ENCODE results near the gene SPNS2.

Gene SPNS2, protein sequence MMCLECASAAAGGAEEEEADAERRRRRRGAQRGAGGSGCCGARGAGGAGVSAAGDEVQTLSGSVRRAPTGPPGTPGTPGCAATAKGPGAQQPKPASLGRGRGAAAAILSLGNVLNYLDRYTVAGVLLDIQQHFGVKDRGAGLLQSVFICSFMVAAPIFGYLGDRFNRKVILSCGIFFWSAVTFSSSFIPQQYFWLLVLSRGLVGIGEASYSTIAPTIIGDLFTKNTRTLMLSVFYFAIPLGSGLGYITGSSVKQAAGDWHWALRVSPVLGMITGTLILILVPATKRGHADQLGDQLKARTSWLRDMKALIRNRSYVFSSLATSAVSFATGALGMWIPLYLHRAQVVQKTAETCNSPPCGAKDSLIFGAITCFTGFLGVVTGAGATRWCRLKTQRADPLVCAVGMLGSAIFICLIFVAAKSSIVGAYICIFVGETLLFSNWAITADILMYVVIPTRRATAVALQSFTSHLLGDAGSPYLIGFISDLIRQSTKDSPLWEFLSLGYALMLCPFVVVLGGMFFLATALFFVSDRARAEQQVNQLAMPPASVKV

DNA sequence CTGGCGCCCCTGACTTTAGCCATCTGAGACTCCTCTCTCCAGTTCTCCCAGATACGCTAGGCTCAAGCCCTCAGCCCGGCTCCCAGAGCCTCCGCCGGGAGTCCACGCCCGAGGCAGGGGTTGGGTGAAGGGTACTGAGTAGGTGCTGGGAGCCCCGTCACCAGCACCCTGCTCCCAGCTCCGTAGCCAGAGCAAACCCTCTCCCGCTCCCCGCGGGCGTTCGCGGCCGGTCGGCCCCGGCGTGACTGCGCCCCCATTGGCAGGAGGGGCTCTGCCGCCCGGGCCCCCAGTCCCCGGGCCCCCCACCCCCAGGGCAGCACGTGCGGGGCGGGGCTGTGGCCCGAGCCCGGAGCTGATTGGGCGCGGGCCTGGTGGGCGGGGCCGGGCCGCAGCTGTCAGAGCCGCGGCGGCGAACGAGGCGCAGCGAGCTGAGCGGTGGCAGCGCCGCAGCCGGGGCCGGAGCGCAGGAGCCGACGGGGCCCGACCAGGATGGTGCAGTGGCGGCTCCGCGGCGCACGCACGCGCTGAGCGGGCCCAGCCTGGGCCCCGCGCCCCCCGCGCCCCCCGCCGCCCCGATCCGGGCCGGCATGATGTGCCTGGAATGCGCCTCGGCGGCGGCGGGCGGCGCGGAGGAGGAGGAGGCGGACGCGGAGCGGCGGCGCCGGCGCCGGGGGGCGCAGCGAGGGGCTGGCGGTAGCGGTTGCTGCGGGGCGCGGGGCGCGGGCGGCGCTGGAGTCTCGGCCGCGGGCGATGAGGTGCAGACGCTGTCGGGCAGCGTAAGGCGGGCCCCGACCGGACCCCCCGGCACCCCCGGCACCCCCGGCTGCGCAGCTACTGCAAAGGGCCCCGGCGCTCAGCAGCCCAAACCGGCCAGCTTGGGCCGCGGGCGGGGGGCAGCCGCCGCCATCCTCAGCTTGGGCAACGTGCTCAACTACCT, at the start of gene SPNS2:
Gene SPNS2 (plus strand): TSS at position 421 of the 937 bp plus-strand sequence. CDS start 167 bp downstream, at position 588.
- FAIRE-seq = no peak
- DNase-seq (ENCODE audit: insufficient read length, low spot score) = peak; percentile 97
- TF ChIP-seq, protein P1, sequence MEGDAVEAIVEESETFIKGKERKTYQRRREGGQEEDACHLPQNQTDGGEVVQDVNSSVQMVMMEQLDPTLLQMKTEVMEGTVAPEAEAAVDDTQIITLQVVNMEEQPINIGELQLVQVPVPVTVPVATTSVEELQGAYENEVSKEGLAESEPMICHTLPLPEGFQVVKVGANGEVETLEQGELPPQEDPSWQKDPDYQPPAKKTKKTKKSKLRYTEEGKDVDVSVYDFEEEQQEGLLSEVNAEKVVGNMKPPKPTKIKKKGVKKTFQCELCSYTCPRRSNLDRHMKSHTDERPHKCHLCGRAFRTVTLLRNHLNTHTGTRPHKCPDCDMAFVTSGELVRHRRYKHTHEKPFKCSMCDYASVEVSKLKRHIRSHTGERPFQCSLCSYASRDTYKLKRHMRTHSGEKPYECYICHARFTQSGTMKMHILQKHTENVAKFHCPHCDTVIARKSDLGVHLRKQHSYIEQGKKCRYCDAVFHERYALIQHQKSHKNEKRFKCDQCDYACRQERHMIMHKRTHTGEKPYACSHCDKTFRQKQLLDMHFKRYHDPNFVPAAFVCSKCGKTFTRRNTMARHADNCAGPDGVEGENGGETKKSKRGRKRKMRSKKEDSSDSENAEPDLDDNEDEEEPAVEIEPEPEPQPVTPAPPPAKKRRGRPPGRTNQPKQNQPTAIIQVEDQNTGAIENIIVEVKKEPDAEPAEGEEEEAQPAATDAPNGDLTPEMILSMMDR (IDR thresholded peaks at IDR 0.05; ENCODE audit: insufficient read depth, missing control alignments) = no peak

DNA sequence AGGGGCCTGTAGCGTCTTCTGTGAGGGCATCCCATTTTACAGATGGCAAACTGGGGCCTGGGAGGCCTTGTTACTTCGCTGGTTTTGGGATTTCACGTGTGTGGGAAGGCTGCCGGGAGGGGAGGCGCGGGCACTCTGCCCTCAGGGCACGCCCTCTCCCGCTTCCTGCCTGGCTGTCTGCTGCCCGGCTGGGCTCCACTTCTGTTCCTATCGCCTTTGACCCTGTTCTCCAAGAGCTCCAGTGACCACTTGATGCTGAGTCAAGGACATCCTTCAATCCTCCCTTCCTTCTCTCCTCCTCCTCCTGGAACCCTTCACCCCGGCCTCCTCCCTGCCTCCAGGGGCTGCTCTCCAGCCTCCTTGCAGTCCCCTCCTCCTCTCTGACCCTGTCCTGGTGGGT, 48.9 kb upstream of the SPNS2 start:
- TF ChIP-seq, protein P1 (IDR thresholded peaks at IDR 0.05; ENCODE audit: insufficient read depth, missing control alignments) = no peak
- FAIRE-seq (no peak), DNase-seq (ENCODE audit: insufficient read length, low spot score) (no peak)

DNA sequence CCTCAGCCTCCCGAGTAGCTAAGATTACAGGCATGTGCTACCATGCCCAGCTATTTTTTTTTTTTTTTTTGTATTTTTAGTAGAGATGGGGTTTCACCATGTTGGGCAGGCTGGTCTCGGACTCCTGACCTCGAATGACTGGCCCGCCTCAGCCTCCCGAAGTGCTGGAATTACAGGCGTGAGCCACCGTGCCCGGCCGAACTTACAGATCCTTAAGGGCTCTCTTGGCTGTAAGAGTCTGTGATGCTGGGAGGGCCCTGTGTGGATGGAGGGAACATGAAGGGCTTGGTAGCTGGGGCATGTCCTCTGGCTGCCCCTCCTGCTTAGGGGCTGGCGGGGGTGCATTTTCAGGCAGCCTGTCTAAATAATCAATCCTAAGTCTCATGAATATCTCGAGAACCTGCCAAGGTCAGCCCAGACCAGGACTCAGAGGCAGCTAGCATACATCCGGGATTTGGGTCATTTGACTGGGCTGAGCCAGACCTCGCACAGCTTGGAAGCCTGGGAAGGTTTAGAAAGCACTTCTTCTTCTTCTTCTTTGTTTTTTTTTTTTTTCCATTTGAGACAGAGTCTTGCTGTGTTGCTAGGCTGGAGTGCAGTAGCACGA, 47.9 kb upstream of the SPNS2 start:
- FAIRE-seq = no peak
- TF ChIP-seq, protein P1 (IDR thresholded peaks at IDR 0.05; ENCODE audit: insufficient read depth, missing control alignments) = no peak
- no peak for DNase-seq (ENCODE audit: insufficient read length, low spot score)

DNA sequence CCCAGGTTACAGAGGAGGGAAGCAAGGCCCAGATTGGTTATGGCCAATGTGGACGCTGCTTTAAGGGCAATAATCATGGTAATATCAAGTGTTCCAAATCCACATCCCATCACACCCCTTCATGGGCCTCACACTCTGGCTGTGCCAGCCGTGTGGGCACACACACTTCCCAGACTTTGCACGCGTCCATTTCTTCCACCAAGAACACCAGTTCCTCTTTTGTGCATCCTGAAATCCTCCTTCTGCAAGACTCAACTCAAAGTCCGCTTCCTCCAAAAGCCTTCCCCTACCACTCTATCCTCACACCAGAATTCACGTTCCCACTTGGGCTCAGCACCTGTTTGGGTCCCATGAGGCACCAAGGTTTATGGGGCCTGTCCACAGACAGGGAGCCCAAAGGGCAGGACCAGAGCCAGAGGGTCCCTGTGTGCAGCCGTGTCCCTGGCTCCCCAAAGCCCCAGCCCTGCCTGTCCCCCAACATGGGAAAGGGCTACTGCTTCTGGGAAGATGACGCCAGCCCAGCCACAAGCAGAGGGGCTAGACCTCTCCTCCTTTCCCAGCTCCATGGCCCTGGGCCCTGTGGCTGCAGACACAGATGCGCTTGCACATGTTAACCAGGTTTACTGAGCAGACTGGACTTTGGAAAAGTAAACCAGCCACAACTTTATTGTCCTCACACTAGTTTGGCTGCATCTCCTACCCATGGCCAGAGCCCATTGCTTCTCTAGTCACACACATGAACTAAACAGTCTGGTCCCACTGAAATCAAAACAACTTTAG, 44.7 kb upstream of the SPNS2 start:
- no peak for DNase-seq (ENCODE audit: insufficient read length, low spot score)
- no peak for FAIRE-seq
- TF ChIP-seq, protein P1 (IDR thresholded peaks at IDR 0.05; ENCODE audit: insufficient read depth, missing control alignments) = no peak

DNA sequence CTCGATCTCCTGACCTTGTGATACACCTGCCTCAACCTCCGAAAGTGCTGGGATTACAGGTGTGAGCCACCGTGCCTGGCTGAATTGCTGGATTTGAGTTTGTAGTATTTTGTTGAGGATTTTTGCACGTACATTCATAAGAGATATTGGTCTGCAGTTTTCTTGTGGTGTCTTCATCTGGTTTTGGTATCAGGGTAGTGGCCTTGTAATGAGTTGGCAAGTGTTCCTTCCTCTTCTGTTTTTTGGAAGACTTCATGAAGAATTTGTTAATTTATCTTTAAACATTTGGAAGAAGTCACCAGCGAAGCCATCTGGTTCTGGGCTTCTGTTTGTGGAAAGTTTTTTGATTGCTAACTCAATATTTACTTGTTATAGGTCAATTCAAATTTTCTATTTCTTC, 38.0 kb upstream of the SPNS2 start:
- no peak for DNase-seq (ENCODE audit: insufficient read length, low spot score)
- TF ChIP-seq, protein P1 (IDR thresholded peaks at IDR 0.05; ENCODE audit: insufficient read depth, missing control alignments) = no peak
- no peak for FAIRE-seq

DNA sequence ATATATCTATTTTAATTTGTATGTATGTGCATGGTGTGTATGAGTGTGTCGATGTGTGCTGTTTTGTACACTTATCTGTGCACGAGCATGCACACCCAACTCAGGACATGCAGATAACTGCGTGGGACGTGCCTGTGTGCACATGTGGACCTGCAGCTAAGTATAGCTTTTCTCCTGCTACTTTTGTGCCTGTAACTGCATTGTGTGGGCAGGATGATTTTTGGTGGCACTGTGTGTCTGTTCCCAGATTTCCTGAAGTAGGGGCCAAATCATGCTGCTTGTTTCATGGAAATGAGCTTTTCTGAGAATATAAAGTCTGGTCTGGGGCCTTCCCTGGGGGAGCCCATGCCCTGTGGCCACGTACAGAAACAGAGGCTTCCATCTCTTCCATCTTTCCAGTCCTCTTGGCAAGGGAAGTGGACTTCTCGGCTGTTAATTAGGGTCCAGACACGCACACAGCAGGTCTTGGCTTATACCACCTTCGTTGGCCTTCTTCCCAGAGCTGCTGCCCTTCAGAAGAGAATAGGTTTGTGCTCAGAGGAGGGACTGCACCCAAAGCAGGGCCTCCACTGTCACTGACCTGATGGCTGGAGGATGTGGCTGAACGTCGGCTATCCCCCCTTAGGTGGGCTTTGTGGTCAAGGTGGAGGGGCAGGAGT, 34.7 kb upstream of the SPNS2 start:
- TF ChIP-seq, protein P1 (IDR thresholded peaks at IDR 0.05; ENCODE audit: insufficient read depth, missing control alignments) = no peak
- no peak for DNase-seq (ENCODE audit: insufficient read length, low spot score)
- FAIRE-seq = no peak

Measured in D721Med (cell line).